Astrocyte of the spinal cord (primary cell): ENCODE data around the gene CELSR3.

Source experiments
- DNase-seq: peaks from one replicate; pipeline ENCODE4 v3.0.0; 2011; ENCODE audit warnings: low read depth, low spot score
- H3K4me3 ChIP-seq: 2 replicates; pipeline ENCODE4 v1.5.1; 2011; ENCODE audit warnings: low read depth, mild to moderate bottlenecking, low read length, moderate library complexity
- CTCF ChIP-seq: IDR thresholded peaks from 2 replicates; pipeline ENCODE4 v1.5.1; 2012; ENCODE audit warnings: low read depth, mild to moderate bottlenecking, low read length, inconsistent platforms
- in situ Hi-C: cut with HindIII; loops from 2 replicates; pipeline ENCODE4 v1.10.0; 2017; ENCODE audit warnings: low sequenced_read_pairs

CELSR3 gene

GRCh38 chr3:48679411-48680391, 17.0 kb upstream of the CELSR3 start:
- no peak for TF ChIP-seq CTCF
- in situ Hi-C loops = no loop called here
- no peak overlapping the region for H3K4me3 ChIP-seq
- no peak for DNase-seq

- DNase-seq = no peak
- H3K4me3 ChIP-seq = no peak overlapping the region
- no peak for TF ChIP-seq CTCF
- in situ Hi-C loops = no loop called here
These were observed 16.1 kb upstream of the CELSR3 start for GRCh38 chr3:48678566-48679380.

GRCh38 chr3:48678056-48678455, 15.4 kb upstream of the CELSR3 start:
- H3K4me3 ChIP-seq = no peak overlapping the region
- TF ChIP-seq CTCF = no peak
- DNase-seq = no peak
- in situ Hi-C loops = no loop called here

GRCh38 chr3:48674505-48674904, 11.8 kb upstream of the CELSR3 start:
- in situ Hi-C loops = no loop called here
- DNase-seq = no peak
- no peak for TF ChIP-seq CTCF
- H3K4me3 ChIP-seq = no peak overlapping the region

- H3K4me3 ChIP-seq = no peak overlapping the region
- DNase-seq = no peak
- TF ChIP-seq CTCF = no peak
- in situ Hi-C loops = no loop called here
These were observed 9.8 kb upstream of the CELSR3 start for GRCh38 chr3:48672522-48672921.

GRCh38 chr3:48664929-48665328, 2.2 kb upstream of the CELSR3 start:
- in situ Hi-C loops = no loop called here
- no peak for DNase-seq
- no peak overlapping the region for H3K4me3 ChIP-seq
- TF ChIP-seq CTCF = no peak
